Liver (tissue), 9 donors: ENCODE data around the gene CHSY1. TPM values are rescaled to one million over a fixed set of nuclear protein-coding genes. Genes with fewer than 3 reads are reported as not detected.

Source experiments
- DNase-seq: peaks from one replicate; pipeline ENCODE4 v3.0.0-alpha.2; 2017; ENCODE audit warnings: low spot score
- H3K27ac ChIP-seq, 2 donors: one replicate each; pipeline ENCODE4 v1.7.0; 2013; ENCODE audit warnings: inconsistent platforms in 2 of 2, low read length in 2 of 2, control low read depth in 1 of 2, low read depth in 1 of 2, mild to moderate bottlenecking in 1 of 2
- H3K27me3 ChIP-seq, 4 donors: one replicate each; pipeline versions ENCODE4 v1.6.1 to v1.7.0; 2013; ENCODE audit warnings: low read length in 3 of 4, inconsistent platforms in 1 of 4, mild to moderate bottlenecking in 1 of 4, moderate library complexity in 1 of 4; ENCODE audit not compliant: control insufficient read depth in 4 of 4, insufficient read depth in 4 of 4
- H3K36me3 ChIP-seq, 4 donors: one replicate each; pipeline versions ENCODE4 v1.6.1 to v1.7.0; 2013; ENCODE audit warnings: low read length in 3 of 4, mild to moderate bottlenecking in 3 of 4, low read depth in 1 of 4, moderate library complexity in 1 of 4; ENCODE audit not compliant: control insufficient read depth in 4 of 4, insufficient read depth in 3 of 4
- H3K4me1 ChIP-seq, 4 donors: one replicate each; pipeline versions ENCODE4 v1.6.1 to v1.7.0; 2013; ENCODE audit warnings: low read length in 3 of 4, mild to moderate bottlenecking in 3 of 4, moderate library complexity in 1 of 4; ENCODE audit not compliant: control insufficient read depth in 4 of 4, insufficient read depth in 4 of 4
- H3K4me3 ChIP-seq, 3 donors: one replicate each; pipeline versions ENCODE4 v1.6.1 to v1.7.0; 2013; ENCODE audit warnings: low read length in 3 of 3, control low read depth in 1 of 3, low read depth in 1 of 3, mild to moderate bottlenecking in 1 of 3
- H3K9ac ChIP-seq, 2 donors: one replicate each; pipeline ENCODE4 v1.7.0; 2013; ENCODE audit warnings: low read length in 2 of 2, mild to moderate bottlenecking in 2 of 2, moderate library complexity in 2 of 2, control low read depth in 1 of 2, low read depth in 1 of 2
- H3K9me3 ChIP-seq, 4 donors: one replicate each; pipeline versions ENCODE4 v1.6.1 to v1.7.0; 2013; ENCODE audit warnings: low read length in 3 of 4; ENCODE audit not compliant: control insufficient read depth in 4 of 4
- EGR1 ChIP-seq, 2 donors: IDR thresholded peaks; 2 replicates each; pipeline ENCODE4 v1.6.1; 2016 to 2018; ENCODE audit warnings: antibody characterized with exemption in 2 of 2, low read depth in 2 of 2
- FOXA1 ChIP-seq: IDR thresholded peaks from 2 replicates; pipeline ENCODE4 v1.6.1; 2016; ENCODE audit warnings: antibody characterized with exemption
- FOXA2 ChIP-seq: IDR thresholded peaks from 2 replicates; pipeline ENCODE4 v1.6.1; 2016; ENCODE audit warnings: antibody characterized with exemption
- GABPA ChIP-seq, 2 donors: IDR thresholded peaks in 1 of 2; conservative IDR thresholded peaks in 1 of 2; 2 replicates each; pipeline ENCODE4 v1.6.1; 2016; ENCODE audit warnings: antibody characterized with exemption in 2 of 2, mild to moderate bottlenecking in 1 of 2, moderate library complexity in 1 of 2
- HNF4A ChIP-seq, 2 donors: conservative IDR thresholded peaks; 2 replicates each; pipeline ENCODE4 v1.6.1; 2016; ENCODE audit warnings: antibody characterized with exemption in 2 of 2, mild to moderate bottlenecking in 2 of 2
- HNF4G ChIP-seq: IDR thresholded peaks from 2 replicates; pipeline ENCODE4 v1.6.1; 2016; ENCODE audit warnings: antibody characterized with exemption
- JUND ChIP-seq, 2 donors: IDR thresholded peaks; 2 replicates each; pipeline ENCODE4 v1.6.1; 2016; ENCODE audit warnings: antibody characterized with exemption in 2 of 2
- MAX ChIP-seq: IDR thresholded peaks from 2 replicates; pipeline ENCODE4 v1.6.1; 2016; ENCODE audit warnings: antibody characterized with exemption
- NR2F2 ChIP-seq: IDR thresholded peaks from 2 replicates; pipeline ENCODE4 v1.6.1; 2016; ENCODE audit warnings: antibody characterized with exemption
- RAD21 ChIP-seq, 2 donors: IDR thresholded peaks; 2 replicates each; pipeline ENCODE4 v1.6.1; 2016; ENCODE audit warnings: antibody characterized with exemption in 2 of 2, mild to moderate bottlenecking in 2 of 2
- REST ChIP-seq: IDR thresholded peaks from 2 replicates; pipeline ENCODE4 v1.6.1; 2016; ENCODE audit warnings: antibody characterized with exemption, mild to moderate bottlenecking
- RXRA ChIP-seq, 2 donors: IDR thresholded peaks; 2 replicates each; pipeline ENCODE4 v1.6.1; 2017 to 2018; ENCODE audit warnings: antibody characterized with exemption in 2 of 2, mild to moderate bottlenecking in 1 of 2
- SP1 ChIP-seq: IDR thresholded peaks from 2 replicates; pipeline ENCODE4 v1.6.1; 2018; ENCODE audit warnings: antibody characterized with exemption, mild to moderate bottlenecking
- TAF1 ChIP-seq: conservative IDR thresholded peaks from 2 replicates; pipeline ENCODE4 v1.6.1; 2016; ENCODE audit warnings: antibody characterized with exemption, mild to moderate bottlenecking
- YY1 ChIP-seq: IDR thresholded peaks from 2 replicates; pipeline ENCODE4 v1.6.1; 2016; ENCODE audit warnings: antibody characterized with exemption, mild to moderate bottlenecking
- ZBTB33 ChIP-seq: IDR thresholded peaks from 2 replicates; pipeline ENCODE4 v1.6.1; 2016; ENCODE audit warnings: antibody characterized with exemption
- polyA plus RNA-seq, 2 donors: library from polyadenylated mRNA; stranded (reverse) in 1 of 2; unstranded in 1 of 2; fragments of 200-250 nt in 1 of 2; fragments of >200 nt in 1 of 2; fragmentation: Nextera tagmentation in 1 of 2; extraction: Ambion mirVana in 1 of 2; gene quantifications; one replicate each; pipeline versions ENCODE4 v1.2.1 to v1.2.3, GENCODE V29; 2013 to 2015
- total RNA-seq, 2 donors: library from RNA; depleted of rRNA; stranded (reverse); fragments of >200 nt; gene quantifications; one replicate each; pipeline ENCODE4 v1.2.3, GENCODE V29; 2014
- TF ChIP-seq, protein P1 (sequence below): IDR thresholded peaks from 2 replicates; pipeline ENCODE4 v1.6.1; 2016; ENCODE audit warnings: antibody characterized with exemption
- TF ChIP-seq, protein P2 (sequence below): fragments of 150-350 bp; IDR thresholded peaks from 2 replicates; pipeline ENCODE4 v1.5.1; 2017; ENCODE audit warnings: improper control_type of control experiment, low read depth, low read length; ENCODE audit not compliant: missing input control
- donor health status: healthy.
- donor health status: healthy.
- donor health status: healthy.
- donor health status: healthy.
- donor health status: healthy.

The CHSY1 gene
- total and polyA plus RNA-seq, 4 donors = 1.4 to 12.3 (median 6.6) TPM

GRCh38 chr15:101141926-101142527, 109.8 kb downstream of the CHSY1 start:
- TF ChIP-seq HNF4A (conservative IDR thresholded peaks at IDR 0.05) = no peak
- TF ChIP-seq, protein P1, sequence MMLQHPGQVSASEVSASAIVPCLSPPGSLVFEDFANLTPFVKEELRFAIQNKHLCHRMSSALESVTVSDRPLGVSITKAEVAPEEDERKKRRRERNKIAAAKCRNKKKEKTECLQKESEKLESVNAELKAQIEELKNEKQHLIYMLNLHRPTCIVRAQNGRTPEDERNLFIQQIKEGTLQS = no peak
- TF ChIP-seq YY1 = no peak
- TF ChIP-seq RAD21 (IDR thresholded peaks at IDR 0.05) = no peak
- no peak for TF ChIP-seq MAX
- TF ChIP-seq TAF1 = no peak
- TF ChIP-seq NR2F2 = no peak
- no peak for TF ChIP-seq ZBTB33
- TF ChIP-seq EGR1 (IDR thresholded peaks at IDR 0.05; ENCODE audit: low read depth in 2 of 2) = no peak
- TF ChIP-seq, protein P2, sequence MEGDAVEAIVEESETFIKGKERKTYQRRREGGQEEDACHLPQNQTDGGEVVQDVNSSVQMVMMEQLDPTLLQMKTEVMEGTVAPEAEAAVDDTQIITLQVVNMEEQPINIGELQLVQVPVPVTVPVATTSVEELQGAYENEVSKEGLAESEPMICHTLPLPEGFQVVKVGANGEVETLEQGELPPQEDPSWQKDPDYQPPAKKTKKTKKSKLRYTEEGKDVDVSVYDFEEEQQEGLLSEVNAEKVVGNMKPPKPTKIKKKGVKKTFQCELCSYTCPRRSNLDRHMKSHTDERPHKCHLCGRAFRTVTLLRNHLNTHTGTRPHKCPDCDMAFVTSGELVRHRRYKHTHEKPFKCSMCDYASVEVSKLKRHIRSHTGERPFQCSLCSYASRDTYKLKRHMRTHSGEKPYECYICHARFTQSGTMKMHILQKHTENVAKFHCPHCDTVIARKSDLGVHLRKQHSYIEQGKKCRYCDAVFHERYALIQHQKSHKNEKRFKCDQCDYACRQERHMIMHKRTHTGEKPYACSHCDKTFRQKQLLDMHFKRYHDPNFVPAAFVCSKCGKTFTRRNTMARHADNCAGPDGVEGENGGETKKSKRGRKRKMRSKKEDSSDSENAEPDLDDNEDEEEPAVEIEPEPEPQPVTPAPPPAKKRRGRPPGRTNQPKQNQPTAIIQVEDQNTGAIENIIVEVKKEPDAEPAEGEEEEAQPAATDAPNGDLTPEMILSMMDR = no peak
- TF ChIP-seq GABPA (IDR thresholded peaks at IDR 0.05 in 1 of 2, conservative IDR thresholded peaks at IDR 0.05 in 1 of 2) = no peak
- no peak for TF ChIP-seq JUND (IDR thresholded peaks at IDR 0.05)
- no peak for TF ChIP-seq RXRA (IDR thresholded peaks at IDR 0.05)
- TF ChIP-seq FOXA2 = no peak
- no peak for TF ChIP-seq REST
- no peak for TF ChIP-seq FOXA1
- no peak for TF ChIP-seq SP1
- TF ChIP-seq HNF4G = no peak
- H3K9me3 ChIP-seq = no peaks in the 10 kb centered on the region
- no peaks in the 10 kb centered on the region for H3K27me3 ChIP-seq
- no peak overlapping the region for H3K4me3 ChIP-seq
- no peak for DNase-seq
- H3K9ac ChIP-seq = no peak overlapping the region
- H3K4me1 ChIP-seq = no peaks in the 10 kb centered on the region
- no peaks in the 10 kb centered on the region for H3K36me3 ChIP-seq
- no peak overlapping the region for H3K27ac ChIP-seq
